ENCODE measurements around the gene ANKH.

The ANKH gene

DNA sequence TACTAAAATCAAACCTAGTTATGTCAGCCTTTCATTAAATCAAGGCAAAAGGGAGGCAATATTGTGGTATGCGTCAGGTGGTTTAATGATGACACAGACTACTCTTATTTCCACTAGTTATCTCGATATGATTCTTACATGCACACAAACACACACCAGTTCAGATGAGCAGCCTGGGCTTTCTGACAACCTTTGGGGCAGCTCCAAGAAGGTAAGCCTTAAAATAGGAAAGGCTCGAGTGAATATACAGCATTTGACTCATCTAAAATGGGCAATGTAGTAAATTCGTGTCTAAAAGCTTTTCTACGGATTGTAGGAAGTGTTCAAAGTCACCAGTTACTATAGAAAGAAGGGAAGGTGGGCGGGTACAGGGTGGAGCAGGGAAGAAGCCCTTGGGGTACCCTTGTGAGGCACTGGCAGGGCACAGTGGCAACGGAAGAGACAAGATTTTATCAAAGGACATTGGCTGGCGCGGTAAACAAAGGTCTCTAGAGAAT lies 1.9 kb downstream of the ANKH start:
- no peak for ATAC-seq
- TF ChIP-seq ESRRG (CRISPR knock-in tag; IDR thresholded peaks at IDR 0.05) = no peak
- no peak for TF ChIP-seq RARB (CRISPR knock-in tag; IDR thresholded peaks at IDR 0.05)
- TF ChIP-seq SNAI2 (CRISPR knock-in tag; IDR thresholded peaks at IDR 0.05) = no peak
- no peak for TF ChIP-seq CSDC2 (CRISPR knock-in tag; IDR thresholded peaks at IDR 0.05)
- TF ChIP-seq OSR1 (CRISPR knock-in tag; IDR thresholded peaks at IDR 0.05) = no peak
- TF ChIP-seq, protein P1, sequence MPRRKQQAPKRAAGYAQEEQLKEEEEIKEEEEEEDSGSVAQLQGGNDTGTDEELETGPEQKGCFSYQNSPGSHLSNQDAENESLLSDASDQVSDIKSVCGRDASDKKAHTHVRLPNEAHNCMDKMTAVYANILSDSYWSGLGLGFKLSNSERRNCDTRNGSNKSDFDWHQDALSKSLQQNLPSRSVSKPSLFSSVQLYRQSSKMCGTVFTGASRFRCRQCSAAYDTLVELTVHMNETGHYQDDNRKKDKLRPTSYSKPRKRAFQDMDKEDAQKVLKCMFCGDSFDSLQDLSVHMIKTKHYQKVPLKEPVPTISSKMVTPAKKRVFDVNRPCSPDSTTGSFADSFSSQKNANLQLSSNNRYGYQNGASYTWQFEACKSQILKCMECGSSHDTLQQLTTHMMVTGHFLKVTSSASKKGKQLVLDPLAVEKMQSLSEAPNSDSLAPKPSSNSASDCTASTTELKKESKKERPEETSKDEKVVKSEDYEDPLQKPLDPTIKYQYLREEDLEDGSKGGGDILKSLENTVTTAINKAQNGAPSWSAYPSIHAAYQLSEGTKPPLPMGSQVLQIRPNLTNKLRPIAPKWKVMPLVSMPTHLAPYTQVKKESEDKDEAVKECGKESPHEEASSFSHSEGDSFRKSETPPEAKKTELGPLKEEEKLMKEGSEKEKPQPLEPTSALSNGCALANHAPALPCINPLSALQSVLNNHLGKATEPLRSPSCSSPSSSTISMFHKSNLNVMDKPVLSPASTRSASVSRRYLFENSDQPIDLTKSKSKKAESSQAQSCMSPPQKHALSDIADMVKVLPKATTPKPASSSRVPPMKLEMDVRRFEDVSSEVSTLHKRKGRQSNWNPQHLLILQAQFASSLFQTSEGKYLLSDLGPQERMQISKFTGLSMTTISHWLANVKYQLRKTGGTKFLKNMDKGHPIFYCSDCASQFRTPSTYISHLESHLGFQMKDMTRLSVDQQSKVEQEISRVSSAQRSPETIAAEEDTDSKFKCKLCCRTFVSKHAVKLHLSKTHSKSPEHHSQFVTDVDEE (CRISPR knock-in tag; IDR thresholded peaks at IDR 0.05) = no peak
- TF ChIP-seq GLIS3 (CRISPR knock-in tag; IDR thresholded peaks at IDR 0.05) = no peak
- TF ChIP-seq ZNF8 (CRISPR knock-in tag; IDR thresholded peaks at IDR 0.05) = no peak
- TF ChIP-seq TOX (CRISPR knock-in tag; IDR thresholded peaks at IDR 0.05; ENCODE audit: borderline replicate concordance) = no peak
- TF ChIP-seq ZFP3 (CRISPR knock-in tag; IDR thresholded peaks at IDR 0.05) = no peak
- TF ChIP-seq, protein P2, sequence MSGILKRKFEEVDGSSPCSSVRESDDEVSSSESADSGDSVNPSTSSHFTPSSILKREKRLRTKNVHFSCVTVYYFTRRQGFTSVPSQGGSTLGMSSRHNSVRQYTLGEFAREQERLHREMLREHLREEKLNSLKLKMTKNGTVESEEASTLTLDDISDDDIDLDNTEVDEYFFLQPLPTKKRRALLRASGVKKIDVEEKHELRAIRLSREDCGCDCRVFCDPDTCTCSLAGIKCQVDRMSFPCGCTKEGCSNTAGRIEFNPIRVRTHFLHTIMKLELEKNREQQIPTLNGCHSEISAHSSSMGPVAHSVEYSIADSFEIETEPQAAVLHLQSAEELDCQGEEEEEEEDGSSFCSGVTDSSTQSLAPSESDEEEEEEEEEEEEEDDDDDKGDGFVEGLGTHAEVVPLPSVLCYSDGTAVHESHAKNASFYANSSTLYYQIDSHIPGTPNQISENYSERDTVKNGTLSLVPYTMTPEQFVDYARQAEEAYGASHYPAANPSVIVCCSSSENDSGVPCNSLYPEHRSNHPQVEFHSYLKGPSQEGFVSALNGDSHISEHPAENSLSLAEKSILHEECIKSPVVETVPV (CRISPR knock-in tag; IDR thresholded peaks at IDR 0.05) = no peak
- no peak for TF ChIP-seq BACH2 (CRISPR knock-in tag; IDR thresholded peaks at IDR 0.05; ENCODE audit: borderline replicate concordance)
- no peak for TF ChIP-seq ZFP30 (CRISPR knock-in tag; IDR thresholded peaks at IDR 0.05)
- TF ChIP-seq POU6F1 (CRISPR knock-in tag; IDR thresholded peaks at IDR 0.05; ENCODE audit: borderline replicate concordance, low read depth) = no peak

- TF ChIP-seq, protein P2 (CRISPR knock-in tag; IDR thresholded peaks at IDR 0.05) = no peak
- no peak for TF ChIP-seq ISL1 (CRISPR knock-in tag; IDR thresholded peaks at IDR 0.05)
- no peak for TF ChIP-seq ZNF565 (CRISPR knock-in tag; conservative IDR thresholded peaks at IDR 0.05; ENCODE audit: low read depth)
- no peak for TF ChIP-seq ZFP30 (CRISPR knock-in tag; IDR thresholded peaks at IDR 0.05)
- TF ChIP-seq GLIS3 (CRISPR knock-in tag; IDR thresholded peaks at IDR 0.05) = no peak
- TF ChIP-seq BACH2 (CRISPR knock-in tag; IDR thresholded peaks at IDR 0.05; ENCODE audit: borderline replicate concordance) = no peak
- ATAC-seq = no peak
These were observed 2.3 kb downstream of the ANKH start for GRCh38 chr5:14869233-14869632.

- no peak for ATAC-seq
- TF ChIP-seq PPARA (CRISPR knock-in tag; IDR thresholded peaks at IDR 0.05; ENCODE audit: borderline replicate concordance) = no peak
- TF ChIP-seq TOX (CRISPR knock-in tag; IDR thresholded peaks at IDR 0.05; ENCODE audit: borderline replicate concordance) = no peak
- TF ChIP-seq TCF4 (CRISPR knock-in tag; IDR thresholded peaks at IDR 0.05; ENCODE audit: borderline replicate concordance) = no peak
- no peak for TF ChIP-seq RARB (CRISPR knock-in tag; IDR thresholded peaks at IDR 0.05)
- no peak for TF ChIP-seq ZFP3 (CRISPR knock-in tag; IDR thresholded peaks at IDR 0.05)
- TF ChIP-seq, protein P3, sequence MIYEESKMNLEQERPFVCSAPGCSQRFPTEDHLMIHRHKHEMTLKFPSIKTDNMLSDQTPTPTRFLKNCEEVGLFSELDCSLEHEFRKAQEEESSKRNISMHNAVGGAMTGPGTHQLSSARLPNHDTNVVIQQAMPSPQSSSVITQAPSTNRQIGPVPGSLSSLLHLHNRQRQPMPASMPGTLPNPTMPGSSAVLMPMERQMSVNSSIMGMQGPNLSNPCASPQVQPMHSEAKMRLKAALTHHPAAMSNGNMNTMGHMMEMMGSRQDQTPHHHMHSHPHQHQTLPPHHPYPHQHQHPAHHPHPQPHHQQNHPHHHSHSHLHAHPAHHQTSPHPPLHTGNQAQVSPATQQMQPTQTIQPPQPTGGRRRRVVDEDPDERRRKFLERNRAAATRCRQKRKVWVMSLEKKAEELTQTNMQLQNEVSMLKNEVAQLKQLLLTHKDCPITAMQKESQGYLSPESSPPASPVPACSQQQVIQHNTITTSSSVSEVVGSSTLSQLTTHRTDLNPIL (CRISPR knock-in tag; IDR thresholded peaks at IDR 0.05; ENCODE audit: low read depth) = no peak
- no peak for TF ChIP-seq SNAI2 (CRISPR knock-in tag; IDR thresholded peaks at IDR 0.05)
- no peak for TF ChIP-seq ZNF70 (CRISPR knock-in tag; IDR thresholded peaks at IDR 0.05)
- no peak for TF ChIP-seq ZC3H10 (CRISPR knock-in tag; IDR thresholded peaks at IDR 0.05)
- TF ChIP-seq ZFP30 (CRISPR knock-in tag; IDR thresholded peaks at IDR 0.05) = no peak
- no peak for TF ChIP-seq GLIS3 (CRISPR knock-in tag; IDR thresholded peaks at IDR 0.05)
- no peak for TF ChIP-seq BACH2 (CRISPR knock-in tag; IDR thresholded peaks at IDR 0.05; ENCODE audit: borderline replicate concordance)
- TF ChIP-seq ARNTL (CRISPR knock-in tag; IDR thresholded peaks at IDR 0.05; ENCODE audit: borderline replicate concordance, low read depth) = no peak
- TF ChIP-seq ZNF565 (CRISPR knock-in tag; conservative IDR thresholded peaks at IDR 0.05; ENCODE audit: low read depth) = no peak
- TF ChIP-seq, protein P4, sequence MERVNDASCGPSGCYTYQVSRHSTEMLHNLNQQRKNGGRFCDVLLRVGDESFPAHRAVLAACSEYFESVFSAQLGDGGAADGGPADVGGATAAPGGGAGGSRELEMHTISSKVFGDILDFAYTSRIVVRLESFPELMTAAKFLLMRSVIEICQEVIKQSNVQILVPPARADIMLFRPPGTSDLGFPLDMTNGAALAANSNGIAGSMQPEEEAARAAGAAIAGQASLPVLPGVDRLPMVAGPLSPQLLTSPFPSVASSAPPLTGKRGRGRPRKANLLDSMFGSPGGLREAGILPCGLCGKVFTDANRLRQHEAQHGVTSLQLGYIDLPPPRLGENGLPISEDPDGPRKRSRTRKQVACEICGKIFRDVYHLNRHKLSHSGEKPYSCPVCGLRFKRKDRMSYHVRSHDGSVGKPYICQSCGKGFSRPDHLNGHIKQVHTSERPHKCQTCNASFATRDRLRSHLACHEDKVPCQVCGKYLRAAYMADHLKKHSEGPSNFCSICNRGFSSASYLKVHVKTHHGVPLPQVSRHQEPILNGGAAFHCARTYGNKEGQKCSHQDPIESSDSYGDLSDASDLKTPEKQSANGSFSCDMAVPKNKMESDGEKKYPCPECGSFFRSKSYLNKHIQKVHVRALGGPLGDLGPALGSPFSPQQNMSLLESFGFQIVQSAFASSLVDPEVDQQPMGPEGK (CRISPR knock-in tag; IDR thresholded peaks at IDR 0.05; ENCODE audit: borderline replicate concordance) = no peak
- TF ChIP-seq CSDC2 (CRISPR knock-in tag; IDR thresholded peaks at IDR 0.05) = no peak
- TF ChIP-seq ZNF8 (CRISPR knock-in tag; IDR thresholded peaks at IDR 0.05) = no peak
- TF ChIP-seq ISL1 (CRISPR knock-in tag; IDR thresholded peaks at IDR 0.05) = no peak
These were observed 2.8 kb downstream of the ANKH start for GRCh38 chr5:14868771-14869170.

All from SK-N-SH treated with all-trans-retinoic acid at 6 μM for 48 hours (cell line).